H54 (cell line): ENCODE results near the gene SMAP1.
A peak's percentile ranks its signal among the peaks of the same experiment; 100 is the strongest.

Experiments
- DNase-seq: peaks from one replicate; pipeline ENCODE4 v3.0.0; 2011; ENCODE audit warnings: low spot score, mixed read lengths; ENCODE audit not compliant: insufficient read length
- FAIRE-seq: peaks from 3 replicates; lab custom pipeline; 2011; peaks lifted over from hg19 to GRCh38; lab: Jason Lieb, UNC
- POLR2A ChIP-seq: IDR thresholded peaks from 2 replicates; pipeline ENCODE4 v1.6.1; 2011; ENCODE audit warnings: low read depth, mild to moderate bottlenecking, low read length

The SMAP1 gene

GRCh38 chr6:70667711-70668498 is at the start of gene SMAP1:
Gene SMAP1, plus strand, starts transcription at chr6:70667883. Its CDS starts 141 bp downstream, at chr6:70668024.
- peak; percentile 64; the same call in 1 of the 2 replicates for TF ChIP-seq POLR2A
- FAIRE-seq (no peak), DNase-seq (peak; percentile 90)

GRCh38 chr6:70620746-70621145 is 46.9 kb upstream of the SMAP1 start:
- no peak for TF ChIP-seq POLR2A
- no peak for FAIRE-seq

DNA sequence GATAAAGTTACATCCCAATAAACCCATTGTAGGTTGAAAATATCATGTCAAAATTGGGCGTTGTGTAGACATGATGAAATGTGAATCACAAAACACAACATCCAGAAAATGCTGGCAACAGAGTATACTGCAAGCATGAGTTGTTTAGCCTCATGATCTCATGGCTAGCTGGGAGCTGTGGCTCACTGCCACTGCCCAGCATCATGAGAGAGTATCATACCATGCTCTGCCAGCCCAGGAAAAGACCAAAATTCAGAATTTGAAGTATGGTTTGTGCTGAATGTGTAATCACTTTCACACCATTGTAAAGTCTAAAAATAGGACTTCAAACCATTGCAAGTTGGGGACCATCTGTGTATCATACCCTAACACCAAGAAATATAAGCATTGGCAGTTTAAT is 45.2 kb upstream of the SMAP1 start:
- DNase-seq (no peak), FAIRE-seq (no peak)
- no peak for TF ChIP-seq POLR2A

More at GRCh38 chr6:70620746-70621145, 46.9 kb upstream of the SMAP1 start:
- DNase-seq = no peak

DNA sequence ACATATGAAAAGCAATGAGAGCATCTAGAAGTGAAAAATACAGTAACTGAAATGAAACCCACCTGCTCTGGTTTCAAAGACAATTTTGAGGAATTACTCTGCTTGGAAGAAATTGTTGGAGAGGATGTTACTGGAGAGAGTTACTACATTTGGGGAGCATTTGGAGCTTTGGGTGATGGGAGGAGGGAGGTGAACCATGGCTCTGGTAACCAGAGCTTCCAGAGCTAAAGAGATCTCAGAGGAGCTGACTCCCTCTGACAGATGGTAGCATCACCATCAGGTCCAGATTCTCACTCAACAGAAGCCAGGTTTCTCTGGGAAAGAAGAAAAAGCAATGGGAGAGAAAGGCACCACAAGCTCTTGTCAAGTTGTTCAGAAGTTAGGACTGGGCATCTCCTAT is 42.2 kb upstream of the SMAP1 start:
- FAIRE-seq (no peak), DNase-seq (no peak)
- no peak for TF ChIP-seq POLR2A

GRCh38 chr6:70627500-70628254 is 40.0 kb upstream of the SMAP1 start:
- FAIRE-seq (no peak), DNase-seq (no peak)
- no peak for TF ChIP-seq POLR2A

GRCh38 chr6:70629929-70630328 is 37.8 kb upstream of the SMAP1 start:
- no peak for FAIRE-seq
- TF ChIP-seq POLR2A = no peak
- no peak for DNase-seq

DNA sequence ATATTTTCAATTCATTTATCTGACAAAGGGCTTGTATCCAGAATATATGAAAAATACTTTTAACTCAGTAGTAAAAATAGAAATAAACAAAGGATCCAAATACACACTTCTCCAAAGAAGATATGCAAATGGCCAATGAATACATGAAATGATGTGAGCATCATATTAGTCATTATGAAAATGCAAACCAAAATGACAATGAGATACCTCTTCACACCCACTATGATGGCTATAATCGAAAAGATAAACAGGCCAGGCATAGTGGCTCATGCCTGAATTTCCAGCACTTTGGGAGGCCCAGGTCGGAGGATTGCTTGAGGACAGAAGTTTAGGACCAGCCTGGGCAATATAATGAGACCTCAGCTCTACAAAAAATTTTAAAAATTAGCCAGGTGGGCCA is 33.8 kb upstream of the SMAP1 start:
- no peak for TF ChIP-seq POLR2A
- FAIRE-seq = no peak

DNA sequence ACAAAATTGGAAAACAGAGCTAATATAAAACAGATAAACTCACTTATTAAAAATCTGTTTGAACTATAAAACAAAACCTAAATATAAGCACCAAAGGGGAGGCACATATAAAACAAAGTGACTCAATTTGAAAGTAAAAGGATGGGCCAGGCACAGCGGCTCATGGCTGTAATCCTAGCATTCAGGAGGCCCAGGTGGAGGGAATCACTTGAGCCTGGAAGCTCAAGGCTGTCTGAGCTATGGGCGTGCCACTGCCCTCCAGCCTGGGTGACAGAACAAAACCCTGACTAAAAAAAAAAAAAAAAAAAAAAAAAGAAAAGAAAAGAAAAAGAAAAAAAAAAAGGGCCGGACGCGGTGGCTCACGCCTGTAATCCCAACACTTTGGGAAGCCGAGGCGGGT is 31.1 kb upstream of the SMAP1 start:
- FAIRE-seq = no peak

More for the DNA sequence above, 33.8 kb upstream of the SMAP1 start:
- no peak for DNase-seq

DNA sequence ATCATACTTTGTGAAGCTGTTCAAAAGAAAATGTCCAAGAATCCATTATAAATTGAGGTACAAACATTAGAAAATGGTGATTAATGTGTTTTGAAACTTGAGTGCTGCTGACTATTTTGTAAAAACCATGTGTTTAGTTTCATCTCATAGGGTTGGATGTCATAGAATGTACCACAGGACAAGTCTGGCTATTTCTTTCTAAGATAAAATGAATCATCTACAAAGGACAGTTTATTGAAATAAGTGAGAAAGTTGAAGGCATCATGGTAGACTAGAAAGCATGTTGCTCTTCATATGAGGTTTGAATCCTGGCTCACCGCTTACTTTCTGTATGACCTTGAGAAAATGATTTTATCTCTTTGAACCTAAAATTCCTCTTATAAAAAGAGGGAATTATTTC is 29.2 kb upstream of the SMAP1 start:
- DNase-seq = no peak
- no peak for TF ChIP-seq POLR2A
- FAIRE-seq = no peak

More for the DNA sequence above, 31.1 kb upstream of the SMAP1 start:
- DNase-seq = no peak
- TF ChIP-seq POLR2A = no peak

DNA sequence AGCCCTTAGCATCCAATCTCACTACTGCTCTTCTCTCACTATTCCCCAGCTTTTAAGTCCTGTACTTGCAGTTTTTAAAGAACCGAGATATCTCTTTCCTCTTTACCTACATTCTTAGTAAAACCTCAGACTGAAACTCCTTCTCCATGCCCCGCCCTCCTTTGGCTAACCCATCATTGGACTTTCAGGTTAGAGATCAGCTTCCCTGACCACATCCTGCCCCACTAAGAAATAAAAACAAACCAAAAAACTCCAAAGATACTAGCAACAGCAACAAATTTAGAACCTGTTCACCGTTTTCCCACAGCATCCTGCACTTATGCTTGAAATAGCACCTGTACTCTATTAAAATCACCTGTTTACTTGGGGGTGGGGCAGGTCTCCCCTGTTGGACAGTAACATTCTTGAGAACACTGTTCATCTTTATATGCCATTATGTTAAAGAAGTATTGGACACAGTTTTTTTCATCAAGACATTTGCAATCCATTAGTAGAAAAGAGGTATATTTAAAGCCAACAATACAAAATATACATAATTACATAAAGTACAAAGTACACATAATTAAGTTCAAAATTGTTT is 16.3 kb upstream of the SMAP1 start:
- DNase-seq = no peak
- no peak for FAIRE-seq
- TF ChIP-seq POLR2A = no peak

DNA sequence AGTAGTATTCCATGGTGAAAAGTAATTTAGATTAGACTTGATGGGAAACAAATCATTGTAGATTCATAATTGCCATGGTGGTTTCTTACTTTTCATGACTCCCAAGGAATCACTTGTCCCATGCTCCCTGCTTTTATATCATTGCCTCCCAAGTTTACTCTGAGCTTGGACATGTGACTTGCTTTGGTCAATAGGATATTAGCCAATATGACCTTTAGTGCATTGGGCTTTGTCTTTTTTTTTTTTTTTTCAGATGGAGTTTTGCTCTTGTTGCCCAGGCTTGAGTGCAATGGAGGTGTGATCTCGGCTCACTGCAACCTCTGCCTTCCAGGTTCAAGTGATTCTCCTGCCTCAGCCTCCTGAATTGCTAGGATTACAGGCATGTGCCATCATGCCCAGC is 15.5 kb upstream of the SMAP1 start:
- FAIRE-seq (no peak), DNase-seq (no peak)
- TF ChIP-seq POLR2A = no peak

- TF ChIP-seq POLR2A = no peak
- DNase-seq (no peak), FAIRE-seq (no peak)
Observed at GRCh38 chr6:70657706-70658105, 10.0 kb upstream of the SMAP1 start.

- FAIRE-seq = no peak
- DNase-seq = no peak
- TF ChIP-seq POLR2A = no peak
Observed at GRCh38 chr6:70663881-70664466, 3.7 kb upstream of the SMAP1 start.

GRCh38 chr6:70666706-70667105 is 977 bp upstream of the SMAP1 start:
- DNase-seq (no peak), FAIRE-seq (no peak)
- TF ChIP-seq POLR2A = no peak
